IPS-15b (cell line): Measurements from ENCODE around the gene GPANK1.

ENCODE experiments used
- H3K27me3 ChIP-seq: one replicate; pipeline ENCODE4 v1.6.1; 2013; ENCODE audit warnings: low read length; ENCODE audit not compliant: control insufficient read depth, insufficient read depth
- H3K36me3 ChIP-seq: one replicate; pipeline ENCODE4 v1.6.1; 2013; ENCODE audit warnings: low read length; ENCODE audit not compliant: control insufficient read depth, insufficient read depth
- H3K4me1 ChIP-seq: one replicate; pipeline ENCODE4 v1.6.1; 2013; ENCODE audit warnings: mild to moderate bottlenecking, low read length; ENCODE audit not compliant: control insufficient read depth, insufficient read depth
- H3K4me3 ChIP-seq: one replicate; pipeline ENCODE4 v1.5.1; 2013; ENCODE audit warnings: low read depth, low read length
- H3K9ac ChIP-seq: one replicate; pipeline ENCODE4 v1.6.1; 2013; ENCODE audit warnings: low read depth, mild to moderate bottlenecking, low read length
- H3K9me3 ChIP-seq: one replicate; pipeline ENCODE4 v1.6.1; 2013; ENCODE audit warnings: mild to moderate bottlenecking, low read length; ENCODE audit not compliant: control insufficient read depth, insufficient read depth

GPANK1 gene

DNA sequence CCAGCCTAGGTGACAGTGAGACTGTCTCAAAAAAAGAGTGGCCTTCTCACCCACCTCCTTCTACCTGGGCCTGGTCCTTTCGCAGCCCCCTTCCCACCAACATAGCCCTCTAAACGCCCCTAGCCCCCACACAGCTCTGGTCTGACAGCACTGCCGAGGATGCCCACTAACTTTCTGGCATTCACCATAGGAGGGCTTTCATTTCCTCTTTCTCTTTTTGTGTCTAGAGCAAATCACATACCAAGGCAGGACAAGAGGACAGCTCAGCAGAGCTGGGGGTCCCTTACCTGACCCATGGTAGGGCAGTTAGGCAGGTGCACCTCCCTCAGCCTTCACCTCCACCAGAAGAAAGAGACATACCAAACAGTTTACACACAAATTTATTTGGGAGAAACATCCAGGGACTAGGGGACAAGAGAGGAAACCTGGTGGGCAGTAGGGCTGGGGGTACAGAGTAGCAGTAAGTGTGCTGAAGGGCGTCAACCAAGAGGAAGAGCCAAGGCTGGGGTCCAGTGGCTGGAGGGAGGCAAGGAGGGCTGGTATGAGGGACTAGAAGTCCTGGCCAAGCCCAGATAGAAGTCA lies 11.6 kb upstream of the GPANK1 start:
- H3K9ac ChIP-seq: no peak overlapping the region
- H3K4me1 ChIP-seq: peaks cover 2% of the 10 kb centered on the region

DNA sequence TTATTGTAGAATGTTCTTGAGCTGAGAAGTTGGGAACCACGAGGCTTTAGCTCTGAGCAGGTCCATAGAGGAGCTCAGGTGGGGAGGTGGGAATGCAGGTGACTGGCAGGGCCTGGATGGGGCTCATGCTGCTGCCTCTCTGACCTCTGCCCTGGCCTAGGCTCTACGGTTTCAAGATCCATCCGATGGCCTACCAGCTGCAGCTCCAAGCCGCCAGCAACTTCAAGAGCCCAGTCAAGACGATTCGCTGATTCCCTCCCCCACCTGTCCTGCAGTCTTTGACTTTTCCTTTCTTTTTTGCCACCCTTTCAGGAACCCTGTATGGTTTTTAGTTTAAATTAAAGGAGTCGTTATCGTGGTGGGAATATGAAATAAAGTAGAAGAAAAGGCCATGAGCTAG lies 4.9 kb upstream of the GPANK1 start, which contains the start of gene LY6G5B:
Gene LY6G5B, plus strand, starts transcription at position 301 of the 400 bp plus-strand sequence. CDS start 975 bp downstream, outside the sequence.
- Histone ChIP-seq H3K9ac (no peak within 1 kb of the TSS), H3K4me1 (no peaks in the 10 kb centered on the region), H3K9me3 (no peaks in the 10 kb centered on the region), H3K36me3 (peaks cover 48% of the 10 kb centered on the region), H3K4me3 (no peak within 1 kb of the TSS), H3K27me3 (no peaks in the 10 kb centered on the region)

More for the DNA sequence above, 11.6 kb upstream of the GPANK1 start:
- Histone ChIP-seq H3K36me3 (peaks cover 12% of the 10 kb centered on the region), H3K9me3 (no peaks in the 10 kb centered on the region), H3K4me3 (no peak overlapping the region), H3K27me3 (peaks cover 3% of the 10 kb centered on the region)

DNA sequence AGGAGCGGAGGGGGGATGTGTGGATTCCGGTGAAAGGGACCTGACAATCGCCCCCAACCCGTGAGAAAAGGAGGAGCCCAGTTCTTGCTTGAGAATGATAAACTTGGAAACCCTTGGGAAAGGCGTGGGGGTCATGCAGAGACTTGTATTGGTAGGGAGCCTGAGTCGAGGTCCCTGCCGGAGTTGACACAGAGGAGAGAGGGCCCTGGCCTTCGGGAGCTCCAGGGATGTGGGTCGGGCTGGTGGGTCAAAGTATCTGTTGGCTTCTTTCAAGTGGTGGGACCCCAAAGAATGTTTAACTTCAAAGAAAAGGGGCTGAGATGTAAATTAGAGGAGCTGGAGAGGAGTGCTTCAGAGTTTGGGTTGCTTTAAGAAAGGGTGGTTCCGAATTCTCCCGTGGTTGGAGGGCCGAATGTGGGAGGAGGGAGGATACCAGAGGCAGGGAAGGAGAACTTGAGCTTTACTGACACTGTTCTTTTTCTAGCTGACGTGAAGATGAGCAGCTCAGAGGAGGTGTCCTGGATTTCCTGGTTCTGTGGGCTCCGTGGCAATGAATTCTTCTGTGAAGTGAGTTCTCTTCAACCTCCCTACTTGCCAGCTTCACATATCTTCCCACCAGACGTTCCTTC lies 1.7 kb upstream of the GPANK1 start:
- H3K9ac ChIP-seq: peak overlapping the region; percentile 70
- H3K36me3 ChIP-seq: peaks cover 51% of the 10 kb centered on the region
- peaks cover 3% of the 10 kb centered on the region for H3K4me1 ChIP-seq
- no peaks in the 10 kb centered on the region for H3K27me3 ChIP-seq
- H3K9me3 ChIP-seq: no peaks in the 10 kb centered on the region
- H3K4me3 ChIP-seq: peak overlapping the region; percentile 97

DNA sequence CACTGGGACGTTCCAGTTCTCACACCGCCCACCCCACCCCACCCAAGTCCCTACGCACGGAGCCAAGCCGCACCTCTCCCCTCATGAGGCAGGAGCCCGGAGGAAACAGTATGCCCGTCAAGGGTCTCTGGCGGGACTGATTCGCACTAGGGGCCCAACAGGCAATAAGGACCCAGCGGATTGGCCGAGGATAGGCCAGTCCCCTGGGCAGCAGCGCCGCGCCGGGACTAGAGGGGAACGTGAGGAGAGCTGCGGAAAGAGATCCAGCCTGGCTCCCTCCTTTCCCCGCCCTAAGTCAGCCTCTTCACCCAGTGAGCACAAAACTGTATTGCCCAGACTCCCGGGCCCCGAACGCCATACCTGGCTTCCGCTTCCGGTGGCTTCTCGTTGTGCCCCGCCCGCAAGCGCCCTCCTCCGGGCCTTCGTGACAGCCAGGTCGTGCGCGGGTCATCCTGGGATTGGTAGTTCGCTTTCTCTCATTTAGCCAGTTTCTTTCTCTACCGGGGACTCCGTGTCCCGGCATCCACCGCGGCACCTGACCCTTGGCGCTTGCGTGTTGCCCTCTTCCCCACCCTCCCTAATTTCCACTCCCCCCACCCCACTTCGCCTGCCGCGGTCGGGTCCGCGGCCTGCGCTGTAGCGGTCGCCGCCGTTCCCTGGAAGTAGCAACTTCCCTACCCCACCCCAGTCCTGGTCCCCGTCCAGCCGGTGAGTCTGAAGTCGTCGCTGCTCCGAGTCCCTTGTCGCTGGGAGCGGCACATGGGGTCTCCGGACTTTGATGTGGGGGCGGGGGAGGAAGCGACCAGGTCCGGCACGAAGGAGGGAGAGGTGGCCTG lies 922 bp upstream of the GPANK1 start, which contains the start of gene CSNK2B:
Gene CSNK2B, plus strand, starts transcription at position 580 of the 836 bp plus-strand sequence. CDS start 752 bp downstream, outside the sequence.
- Histone ChIP-seq H3K4me3 (peak within 1 kb of the TSS; percentile 97), H3K4me1 (peaks cover 3% of the 10 kb centered on the region), H3K9me3 (no peaks in the 10 kb centered on the region), H3K9ac (peak within 1 kb of the TSS; percentile 97), H3K27me3 (no peaks in the 10 kb centered on the region), H3K36me3 (peaks cover 45% of the 10 kb centered on the region)

DNA sequence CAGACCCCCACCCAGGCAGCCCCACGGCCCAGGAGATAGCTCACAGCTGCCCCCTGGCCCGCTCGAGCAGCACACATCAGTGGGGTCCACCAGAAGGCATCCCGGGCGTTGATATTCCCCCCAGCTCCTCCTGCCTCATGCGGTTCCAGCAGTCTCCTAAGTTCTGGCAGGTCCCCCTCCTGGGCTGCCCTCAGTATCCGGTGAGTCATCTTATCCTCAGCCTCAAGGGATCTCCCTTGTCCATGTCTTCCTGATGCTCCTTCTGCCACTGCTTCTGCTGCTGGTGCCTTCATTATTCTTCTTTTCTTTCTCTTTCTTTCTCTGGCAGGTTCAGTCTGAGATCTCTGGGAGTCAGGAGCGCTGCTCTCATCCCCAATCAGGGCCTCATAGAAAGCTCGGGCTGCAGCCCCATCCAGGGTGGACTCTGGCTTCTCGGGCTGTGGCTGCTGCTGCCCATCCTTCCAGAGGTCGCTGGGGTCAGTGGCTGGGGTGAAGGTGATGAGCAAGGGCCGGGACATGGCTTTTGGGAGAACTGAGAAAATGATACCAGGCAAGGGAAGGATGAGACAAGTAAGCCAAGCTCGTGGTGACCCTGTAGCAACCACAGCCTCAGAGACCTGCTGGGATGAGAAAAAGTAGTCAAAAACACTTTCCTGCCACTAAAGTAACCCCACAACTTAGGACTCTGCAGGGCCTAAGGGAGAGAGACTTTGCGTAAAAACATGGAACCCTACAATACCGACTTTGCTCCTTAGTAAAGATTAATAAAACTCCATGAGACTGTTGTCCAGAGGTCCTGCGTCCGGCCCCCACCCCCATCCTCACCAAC lies 622 bp downstream of the GPANK1 start:
- H3K27me3 ChIP-seq: no peaks in the 10 kb centered on the region
- H3K4me3 ChIP-seq: peak overlapping the region; percentile 97
- H3K9ac ChIP-seq: peak overlapping the region; percentile 97
- peaks cover 3% of the 10 kb centered on the region for H3K4me1 ChIP-seq
- peaks cover 32% of the 10 kb centered on the region for H3K36me3 ChIP-seq
- H3K9me3 ChIP-seq: no peaks in the 10 kb centered on the region

DNA sequence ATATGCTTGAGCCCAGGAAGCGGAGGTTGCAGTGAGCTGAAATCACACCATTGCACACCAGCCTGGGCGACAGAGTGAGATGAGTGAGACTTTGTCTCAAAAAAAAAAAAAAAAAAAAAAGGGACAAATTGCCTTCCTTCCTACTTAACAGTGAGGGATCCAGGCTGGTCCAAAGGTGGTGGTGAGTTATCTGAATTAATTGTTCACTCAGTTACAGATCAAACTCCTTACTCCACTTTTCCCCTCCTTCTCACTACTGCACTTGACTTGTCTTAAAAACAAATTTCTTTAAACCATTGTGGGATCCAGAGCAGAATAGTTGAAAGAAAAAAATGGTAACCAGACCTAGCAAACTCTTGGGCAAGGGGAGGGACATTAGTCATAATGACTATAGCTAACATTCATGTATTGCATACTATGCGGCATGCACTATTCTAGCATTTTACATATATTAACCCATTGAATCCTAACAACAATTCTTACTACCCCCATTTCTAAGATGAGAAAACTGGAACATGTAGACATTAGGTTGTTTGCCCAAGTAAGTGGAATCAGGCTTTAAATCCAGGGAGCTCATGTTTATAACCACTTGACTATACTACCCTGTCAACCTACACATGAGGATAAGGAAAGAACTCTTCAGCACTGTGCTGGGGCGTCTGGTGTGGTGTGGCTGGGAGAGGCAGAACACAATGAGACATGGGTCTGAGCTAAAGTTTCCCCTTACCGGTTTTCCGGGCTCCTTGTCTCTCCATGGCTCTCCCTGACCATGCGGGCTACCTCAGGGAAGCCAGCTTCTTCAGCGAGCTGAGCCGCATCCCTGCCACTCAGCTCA lies 1.5 kb downstream of the GPANK1 start:
- no peaks in the 10 kb centered on the region for H3K27me3 ChIP-seq
- no peaks in the 10 kb centered on the region for H3K9me3 ChIP-seq
- peak overlapping the region; percentile 97 for H3K4me3 ChIP-seq
- H3K36me3 ChIP-seq: peaks cover 26% of the 10 kb centered on the region
- no peak overlapping the region for H3K9ac ChIP-seq
- peaks cover 3% of the 10 kb centered on the region for H3K4me1 ChIP-seq

DNA sequence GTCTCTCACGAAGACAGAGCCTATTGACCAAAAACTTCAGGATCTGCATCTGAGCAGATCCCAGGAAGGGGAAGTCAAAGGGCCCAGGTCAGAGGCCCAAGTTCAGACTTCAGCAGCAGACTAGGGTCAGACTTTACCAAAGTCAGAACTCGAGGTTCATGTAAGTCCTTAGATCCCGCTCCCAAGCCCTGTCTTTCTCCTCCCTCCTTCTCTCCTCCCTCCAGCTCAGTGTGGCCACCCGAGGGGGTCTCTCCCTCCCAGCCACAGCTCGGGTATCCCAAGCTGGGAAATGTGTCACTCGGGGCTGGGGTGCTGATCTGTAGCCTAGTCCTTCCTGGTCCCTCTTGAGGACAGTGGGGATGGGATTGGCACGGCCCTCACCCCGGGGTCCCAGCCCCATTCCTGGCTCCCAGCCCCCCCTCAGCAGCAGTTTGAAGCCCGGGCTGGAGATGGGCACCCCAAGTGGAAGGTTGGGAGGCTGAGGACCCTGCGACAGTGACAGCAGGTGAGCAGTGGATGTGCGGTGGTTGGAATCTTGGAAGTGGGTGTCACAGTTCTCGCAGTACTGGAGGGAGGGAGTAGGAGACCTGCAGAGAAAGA lies 2.6 kb downstream of the GPANK1 start:
- H3K4me1 ChIP-seq: peaks cover 3% of the 10 kb centered on the region
- H3K4me3 ChIP-seq: no peak overlapping the region
- H3K9ac ChIP-seq: no peak overlapping the region
- no peaks in the 10 kb centered on the region for H3K9me3 ChIP-seq
- H3K36me3 ChIP-seq: peaks cover 18% of the 10 kb centered on the region
- H3K27me3 ChIP-seq: no peaks in the 10 kb centered on the region

DNA sequence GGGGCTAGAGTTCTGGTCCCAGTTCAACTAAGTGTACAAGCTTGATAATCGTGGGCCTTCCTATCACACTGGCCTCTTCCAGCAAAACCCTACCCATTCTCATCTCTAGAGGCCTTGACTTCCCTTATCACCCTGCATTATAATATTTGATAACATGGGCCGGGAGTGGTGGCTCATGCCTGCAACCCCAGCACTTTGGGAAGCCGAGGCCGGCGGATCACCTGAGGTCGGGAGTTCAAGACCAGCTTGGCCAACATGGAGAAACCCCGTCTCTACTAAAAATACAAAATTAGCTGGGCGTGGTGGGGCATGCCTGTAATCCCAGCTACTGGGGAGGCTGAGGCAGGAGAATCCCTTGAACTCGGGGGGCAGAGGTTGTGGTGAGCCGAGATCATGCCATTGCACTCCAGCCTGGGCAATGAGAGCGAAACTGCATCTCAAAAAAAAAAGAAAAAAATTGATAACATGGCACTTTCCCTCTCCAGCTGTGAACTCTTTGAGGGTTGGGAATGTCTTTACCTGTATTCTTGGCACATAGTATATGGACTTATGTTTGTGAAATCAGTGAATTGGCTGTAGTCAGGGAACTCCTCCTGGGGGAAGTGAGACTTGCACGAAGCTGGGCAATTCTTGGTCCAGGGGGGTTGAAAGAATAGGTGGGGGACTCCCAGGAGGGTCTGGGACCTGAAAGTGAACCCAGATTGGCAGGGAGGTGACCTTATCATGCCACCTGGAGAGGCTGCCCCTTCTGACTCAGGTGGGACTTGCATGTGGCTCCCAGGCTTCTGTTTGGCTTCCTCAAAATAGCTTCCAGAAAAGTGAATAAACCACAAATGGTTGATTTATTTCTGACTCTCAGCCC lies 3.3 kb downstream of the GPANK1 start:
- H3K9me3 ChIP-seq: no peaks in the 10 kb centered on the region
- H3K36me3 ChIP-seq: peaks cover 18% of the 10 kb centered on the region
- H3K27me3 ChIP-seq: no peaks in the 10 kb centered on the region
- peak overlapping the region; percentile 92 for H3K4me3 ChIP-seq
- peaks cover 3% of the 10 kb centered on the region for H3K4me1 ChIP-seq
- peak overlapping the region; percentile 65 for H3K9ac ChIP-seq

DNA sequence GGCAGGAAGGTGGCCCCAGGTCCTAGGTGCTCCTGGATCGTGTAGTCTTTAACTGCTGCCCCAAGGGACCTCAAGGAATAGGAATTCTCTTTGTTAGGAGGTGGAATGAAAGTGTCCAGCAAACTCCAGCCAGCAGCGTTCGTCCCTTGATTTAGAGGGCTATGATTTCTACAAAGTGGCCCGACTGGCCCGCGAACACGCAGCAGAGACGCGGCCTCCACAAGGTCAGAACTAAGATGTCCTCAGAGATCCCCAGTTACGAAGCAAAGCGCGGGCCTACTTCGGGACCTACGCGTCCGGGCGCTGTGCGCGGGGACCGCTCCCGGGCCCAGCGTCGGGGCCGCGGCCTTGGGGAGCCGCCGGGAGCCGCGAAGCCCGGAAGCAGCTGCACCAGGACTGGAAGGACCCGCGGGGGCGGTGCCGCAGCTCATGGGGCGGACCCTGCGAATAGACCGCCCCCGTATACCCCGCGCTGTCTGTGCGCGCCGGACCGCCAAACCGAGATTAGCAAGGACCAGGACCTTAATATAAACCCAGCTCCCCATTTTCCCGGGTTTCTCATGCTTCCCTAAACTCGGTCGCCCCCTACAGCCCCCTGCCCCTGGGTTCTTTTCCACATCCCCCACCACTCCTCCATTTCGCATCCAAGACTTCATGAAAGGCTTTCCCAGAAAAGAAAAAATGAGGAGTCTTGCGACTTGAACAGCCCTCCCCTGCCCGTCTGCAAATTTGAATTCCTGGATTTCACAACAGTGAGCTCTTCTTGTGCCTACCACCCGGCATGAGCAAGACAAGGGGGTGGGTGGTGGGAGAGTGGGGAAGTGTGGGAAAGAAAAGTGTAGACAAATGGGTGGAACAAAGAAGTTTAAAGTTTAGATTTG lies 4.2 kb downstream of the GPANK1 start, which contains the start of gene C6orf47:
Gene C6orf47, minus strand, starts transcription at position 398 of the 881 bp plus-strand sequence. CDS start 831 bp downstream, outside the sequence.
- no peaks in the 10 kb centered on the region for H3K27me3 ChIP-seq
- peak within 1 kb of the TSS; percentile 92 for H3K4me3 ChIP-seq
- peaks cover 18% of the 10 kb centered on the region for H3K36me3 ChIP-seq
- peak within 1 kb of the TSS; percentile 96 for H3K9ac ChIP-seq
- H3K4me1 ChIP-seq: peaks cover 3% of the 10 kb centered on the region
- H3K9me3 ChIP-seq: no peaks in the 10 kb centered on the region
